ENCODE measurements around the gene FAM210A. TPM values are rescaled to one million over a fixed set of nuclear protein-coding genes. Genes with fewer than 3 reads are reported as not detected.
A peak's percentile ranks its signal among the peaks of the same experiment; 100 is the strongest.

The FAM210A gene
- total RNA-seq, 1 experiment from 2014 or later = 52.7 TPM

GRCh38 chr18:13730481-13730880 lies 4.1 kb upstream of the FAM210A start:
- Histone ChIP-seq H4K20me1 (ENCODE audit: low read length) (peaks cover 25% of the 10 kb centered on the region), H3K4me1 (ENCODE audit: insufficient read depth, low read length) (peaks cover 16% of the 10 kb centered on the region; the same call in 1 of the 2 replicates), H3K27me3 (ENCODE audit: low read length) (no peaks in the 10 kb centered on the region), H3K4me2 (ENCODE audit: low read length) (no peak overlapping the region), H3K9ac (ENCODE audit: low read length) (no peak overlapping the region), H3K27ac (ENCODE audit: low read length) (no peak overlapping the region), H3K79me2 (ENCODE audit: low read length) (peaks cover 74% of the 10 kb centered on the region), H3K36me3 (ENCODE audit: low read depth, low read length) (peaks cover 16% of the 10 kb centered on the region), H3K4me3 (ENCODE audit: low read length) (no peak overlapping the region), H3F3A (ENCODE audit: low read length, unreplicated experiment) (no peaks in the 10 kb centered on the region), H3K9me3 (ENCODE audit: low read length) (no peaks in the 10 kb centered on the region), H3K9me2 (replicated peaks; ENCODE audit: low read length) (no peaks in the 10 kb centered on the region), H2AFZ (ENCODE audit: low read length) (no peak overlapping the region)
- no TSS peak for BruUV-seq (replicated peaks)
- POLR2A ChIA-PET (ENCODE audit: unreplicated experiment) = no interaction called here
- intact Hi-C loops (cut with micrococcal nuclease) = no loop called here
- TF ChIP-seq EZH2 (IDR thresholded peaks at IDR 0.05; ENCODE audit: low read length, unreplicated experiment) = no peak
- TF ChIP-seq CTCF (conservative IDR thresholded peaks at IDR 0.05; ENCODE audit: low read depth, low read length) = no peak
- no peak for TF ChIP-seq EZH2phosphoT487 (IDR thresholded peaks at IDR 0.05; ENCODE audit: borderline replicate concordance, low read length)
- no peak for ATAC-seq
- CTCF ChIA-PET = no interaction called here
- DNase-seq = no peak

GRCh38 chr18:13726972-13727331 lies 594 bp upstream of the FAM210A start:
- intact Hi-C loops (cut with micrococcal nuclease) = loop anchor here (5.0 to 10.0 kb wide), 2 partner anchors 52 to 735 kb away; partner anchors contain the start of gene CEP192
- Histone ChIP-seq H3K4me2 (ENCODE audit: low read length) (peak overlapping the region; percentile 93), H3K9me2 (replicated peaks; ENCODE audit: low read length) (no peaks in the 10 kb centered on the region), H3K9ac (ENCODE audit: low read length) (peak overlapping the region; percentile 94), H3K4me3 (ENCODE audit: low read length) (peak overlapping the region; percentile 96), H3K79me2 (ENCODE audit: low read length) (peaks cover 100% of the 10 kb centered on the region), H3K27me3 (ENCODE audit: low read length) (no peaks in the 10 kb centered on the region), H3K4me1 (ENCODE audit: insufficient read depth, low read length) (peaks cover 26% of the 10 kb centered on the region; the same call in 1 of the 2 replicates), H3F3A (ENCODE audit: low read length, unreplicated experiment) (no peaks in the 10 kb centered on the region), H4K20me1 (ENCODE audit: low read length) (peaks cover 50% of the 10 kb centered on the region), H3K9me3 (ENCODE audit: low read length) (no peaks in the 10 kb centered on the region), H3K27ac (ENCODE audit: low read length) (peak overlapping the region; percentile 75), H2AFZ (ENCODE audit: low read length) (peak overlapping the region; percentile 95), H3K36me3 (ENCODE audit: low read depth, low read length) (peaks cover 2% of the 10 kb centered on the region; the same call in 1 of the 2 replicates)
- ATAC-seq (peak; percentile 48), DNase-seq (peak; percentile 40)
- POLR2A ChIA-PET (ENCODE audit: unreplicated experiment) = interaction anchor here (0.8 kb wide), 1 partner anchor 791 kb away, joined by 5 read pairs; no protein-coding TSS in a partner anchor
- no peak for TF ChIP-seq EZH2phosphoT487 (IDR thresholded peaks at IDR 0.05; ENCODE audit: borderline replicate concordance, low read length)
- no peak for TF ChIP-seq EZH2 (IDR thresholded peaks at IDR 0.05; ENCODE audit: low read length, unreplicated experiment)
- no peak for TF ChIP-seq CTCF (conservative IDR thresholded peaks at IDR 0.05; ENCODE audit: low read depth, low read length)
- BruUV-seq (replicated peaks) = TSS peak; percentile 42
- CTCF ChIA-PET = no interaction called here

- Histone ChIP-seq H3K9me2 (replicated peaks; ENCODE audit: low read length) (no peaks in the 10 kb centered on the region), H3K27ac (ENCODE audit: low read length) (peak overlapping the region; percentile 75), H2AFZ (ENCODE audit: low read length) (peak overlapping the region; percentile 95), H3K9ac (ENCODE audit: low read length) (peak overlapping the region; percentile 94), H3F3A (ENCODE audit: low read length, unreplicated experiment) (no peaks in the 10 kb centered on the region), H3K79me2 (ENCODE audit: low read length) (peaks cover 100% of the 10 kb centered on the region), H3K36me3 (ENCODE audit: low read depth, low read length) (peaks cover 9% of the 10 kb centered on the region; the same call in 1 of the 2 replicates), H3K4me2 (ENCODE audit: low read length) (peak overlapping the region; percentile 93), H4K20me1 (ENCODE audit: low read length) (peaks cover 48% of the 10 kb centered on the region), H3K4me3 (ENCODE audit: low read length) (peak overlapping the region; percentile 96), H3K4me1 (ENCODE audit: insufficient read depth, low read length) (peaks cover 26% of the 10 kb centered on the region; the same call in 1 of the 2 replicates), H3K27me3 (ENCODE audit: low read length) (no peaks in the 10 kb centered on the region), H3K9me3 (ENCODE audit: low read length) (no peaks in the 10 kb centered on the region)
- ATAC-seq (peak; percentile 2), DNase-seq (peak; percentile 21)
- ChIA-PET POLR2A (ENCODE audit: unreplicated experiment) (interaction anchor here (0.6 kb wide), 2 partner anchors 40 to 726 kb away, joined by 3 to 35 read pairs; no protein-coding TSS in a partner anchor), CTCF (interaction anchor here (0.5 to 0.6 kb wide), 2 partner anchors 98 to 1126 kb away, joined by 4 to 7 read pairs; partner anchors contain the start of gene MC5R)
- intact Hi-C loops (cut with micrococcal nuclease) = loop anchor here (5.0 to 10.0 kb wide), 2 partner anchors 51 to 733 kb away; partner anchors contain the start of gene CEP192
- TF ChIP-seq EZH2phosphoT487 (IDR thresholded peaks at IDR 0.05; ENCODE audit: borderline replicate concordance, low read length) (no peak), CTCF (conservative IDR thresholded peaks at IDR 0.05; ENCODE audit: low read depth, low read length) (no peak), EZH2 (IDR thresholded peaks at IDR 0.05; ENCODE audit: low read length, unreplicated experiment) (no peak)
- BruUV-seq (replicated peaks) = TSS peak; percentile 49
These were observed 659 bp downstream of the FAM210A start for GRCh38 chr18:13725566-13726231.
